HCT116 (cell line): Measurements from ENCODE around the gene DGKZ. TPM values are rescaled to one million over a fixed set of nuclear protein-coding genes. Genes with fewer than 3 reads are reported as not detected.
A peak's percentile ranks its signal among the peaks of the same experiment; 100 is the strongest.

Source experiments
- ATAC-seq: fragments of 200-7000 bp; cut with Tn5 transposase; 2 replicates; pipeline ENCODE4 v1.9.1; 2020; ENCODE audit warnings: mild to moderate bottlenecking, moderate library complexity
- BruUV-seq: library from RNA; stranded (reverse); fragments of 400-500 nt; replicated peaks from 2 replicates; lab custom pipeline; 2021; lab: Mats Ljungman, UMichigan
- CTCF ChIA-PET: fragments of 300-600 bp; sonication (Branson Sonifier 250); formaldehyde crosslinking; loops from one replicate; lab custom pipeline; 2021; ENCODE audit warnings: antibody characterized with exemption; lab: Charles Lee
- POLR2A ChIA-PET: fragments of 300-600, 350-600 bp; sonication (Branson Sonifier 250); formaldehyde crosslinking; loops from one replicate; lab custom pipeline; 2021; ENCODE audit warnings: antibody characterized with exemption; lab: Charles Lee
- RAD21 ChIA-PET, 2 experiments: fragments of 300-600 bp; sonication (Branson Sonifier 250); formaldehyde crosslinking; loops; one replicate each; lab custom pipeline; 2023; ENCODE audit warnings: low total read pairs in 2 of 2; ENCODE audit not compliant: uncharacterized antibody in 2 of 2, unreplicated experiment in 2 of 2, low non-redundant PET in 1 of 2; lab: Charles Lee
- DNase-seq: peaks from one replicate; pipeline ENCODE4 v3.0.0-alpha.2; 2010; ENCODE audit warnings: low read depth, low spot score
- H2AFZ ChIP-seq: fragments of 200-600 bp; shearing (Covaris generic), sonication (generic); 2 replicates; pipeline ENCODE4 v1.6.1; 2017; ENCODE audit warnings: low read depth, mixed run types, mixed read lengths, antibody characterized with exemption, low read length; ENCODE audit not compliant: poor library complexity, severe bottlenecking
- H3K27ac ChIP-seq: 2 replicates; pipeline ENCODE4 v1.5.1; 2012; ENCODE audit warnings: low read depth, low read length
- H3K27me3 ChIP-seq: fragments of 200-600 bp; sonication (generic); 2 replicates; pipeline ENCODE4 v1.6.1; 2016; ENCODE audit warnings: mixed run types, low read length, mixed read lengths; ENCODE audit not compliant: insufficient read depth
- H3K36me3 ChIP-seq, 2 experiments: fragments of 200-500 bp in 1 of 2; fragments of 200-600 bp in 1 of 2; sonication (Bioruptor generic) in 1 of 2; sonication (generic) in 1 of 2; 2 replicates each; pipeline versions ENCODE4 v1.5.1 to v1.6.1; 2014 to 2016; ENCODE audit warnings: low read length in 2 of 2, inconsistent platforms in 1 of 2, mixed read lengths in 1 of 2, mixed run types in 1 of 2; ENCODE audit not compliant: insufficient read depth in 2 of 2, control insufficient read depth in 1 of 2
- H3K4me1 ChIP-seq, 2 experiments: fragments of 200-600 bp in 1 of 2; sonication (generic) in 1 of 2; 2 replicates each; pipeline versions ENCODE4 v1.5.1 to v1.6.1; 2012 to 2017; ENCODE audit warnings: low read length in 2 of 2, inconsistent platforms in 1 of 2, mild to moderate bottlenecking in 1 of 2, mixed read lengths in 1 of 2, mixed run types in 1 of 2, moderate library complexity in 1 of 2; ENCODE audit not compliant: insufficient read depth in 2 of 2, control insufficient read depth in 1 of 2
- H3K4me2 ChIP-seq: fragments of 200-600 bp; sonication (generic); 2 replicates; pipeline ENCODE4 v1.6.1; 2017; ENCODE audit warnings: mixed run types, low read length, mixed read lengths
- H3K4me3 ChIP-seq, 2 experiments: fragments of 200-600 bp in 1 of 2; sonication (generic) in 1 of 2; replicated peaks in 1 of 2; 2 replicates each; pipeline ENCODE4 v1.5.1; 2011 to 2016; ENCODE audit warnings: low read length in 2 of 2, control low read depth in 1 of 2, low read depth in 1 of 2, mild to moderate bottlenecking in 1 of 2, mixed read lengths in 1 of 2, mixed run types in 1 of 2
- H3K79me2 ChIP-seq: fragments of 200-600 bp; sonication (generic); 2 replicates; pipeline ENCODE4 v1.6.1; 2017; ENCODE audit warnings: mild to moderate bottlenecking, mixed run types, low read length, moderate library complexity, mixed read lengths; ENCODE audit not compliant: insufficient read depth
- H3K9ac ChIP-seq: fragments of 200-600 bp; sonication (generic); 2 replicates; pipeline ENCODE4 v1.6.1; 2016; ENCODE audit warnings: low read length, mixed read lengths
- H3K9me2 ChIP-seq: fragments of 200-600 bp; sonication (generic), shearing (Covaris generic); 2 replicates; pipeline ENCODE4 v1.6.1; 2017; ENCODE audit warnings: mixed run types, mild to moderate bottlenecking, moderate library complexity; ENCODE audit not compliant: insufficient read depth
- H3K9me3 ChIP-seq, 2 experiments: fragments of 200-500 bp in 1 of 2; fragments of 200-600 bp in 1 of 2; sonication (Bioruptor generic) in 1 of 2; sonication (generic) in 1 of 2; 2 replicates each; pipeline ENCODE4 v1.6.1; 2014 to 2017; ENCODE audit warnings: low read length in 2 of 2, mixed read lengths in 2 of 2, inconsistent platforms in 1 of 2, low read depth in 1 of 2, mild to moderate bottlenecking in 1 of 2, mixed run types in 1 of 2, moderate library complexity in 1 of 2; ENCODE audit not compliant: control insufficient read depth in 1 of 2, insufficient read depth in 1 of 2
- H4K20me1 ChIP-seq: fragments of 200-600 bp; sonication (generic), shearing (Covaris generic); 2 replicates; pipeline ENCODE4 v1.6.1; 2017; ENCODE audit warnings: mixed run types, mild to moderate bottlenecking, moderate library complexity; ENCODE audit not compliant: insufficient read depth
- ATF3 ChIP-seq: IDR thresholded peaks from 2 replicates; pipeline ENCODE4 v1.6.1; 2012
- EGR1 ChIP-seq: IDR thresholded peaks from 2 replicates; pipeline ENCODE4 v1.6.1; 2012; ENCODE audit warnings: low read depth
- ELF1 ChIP-seq: IDR thresholded peaks from 2 replicates; pipeline ENCODE4 v1.6.1; 2012; ENCODE audit warnings: low read depth, borderline replicate concordance
- JUND ChIP-seq: IDR thresholded peaks from 2 replicates; pipeline ENCODE4 v1.6.1; 2012
- MAX ChIP-seq: IDR thresholded peaks from 2 replicates; pipeline ENCODE4 v1.6.1; 2012
- POLR2A ChIP-seq: IDR thresholded peaks from 2 replicates; pipeline ENCODE4 v1.7.0; 2011; ENCODE audit warnings: borderline replicate concordance; ENCODE audit not compliant: insufficient read depth, insufficient read length; ENCODE audit errors: extremely low read depth
- RAD21 ChIP-seq: IDR thresholded peaks from 2 replicates; pipeline ENCODE4 v1.6.1; 2012; ENCODE audit warnings: low read depth, mild to moderate bottlenecking
- REST ChIP-seq: IDR thresholded peaks from 2 replicates; pipeline ENCODE4 v1.6.1; 2012; ENCODE audit warnings: low read depth
- ZNF274 ChIP-seq: fragments of 200-500 bp; sonication (Bioruptor generic); IDR thresholded peaks from 2 replicates; pipeline ENCODE4 v1.6.1; 2014; ENCODE audit warnings: mild to moderate bottlenecking, low read depth, low read length, inconsistent platforms
- intact Hi-C: fragments of 100-400 bp; cut with micrococcal nuclease; formaldehyde crosslinking; loops from 2 replicates; pipeline ENCODE4 v1.10.0; 2022
- total RNA-seq: library from RNA; stranded (reverse); gene quantifications from one replicate; pipeline ENCODE4 v1.2.1, GENCODE V29; 2021; ENCODE audit not compliant: unreplicated experiment
- TF ChIP-seq, protein P1 (sequence below), 3 experiments: fragments of 200-600 bp in 1 of 3; sonication (generic) in 1 of 3; IDR thresholded peaks in 2 of 3; conservative IDR thresholded peaks in 1 of 3; 2 replicates each; pipeline ENCODE4 v1.5.1; 2012 to 2017; ENCODE audit warnings: low read depth in 2 of 3, low read length in 2 of 3, antibody characterized with exemption in 1 of 3, borderline replicate concordance in 1 of 3, control low read depth in 1 of 3, mild to moderate bottlenecking in 1 of 3, mixed read lengths in 1 of 3, mixed run types in 1 of 3, moderate library complexity in 1 of 3; ENCODE audit not compliant: insufficient read depth in 1 of 3

Gene DGKZ
- total RNA-seq, 1 experiment from 2014 or later = 70.2 TPM

DNA sequence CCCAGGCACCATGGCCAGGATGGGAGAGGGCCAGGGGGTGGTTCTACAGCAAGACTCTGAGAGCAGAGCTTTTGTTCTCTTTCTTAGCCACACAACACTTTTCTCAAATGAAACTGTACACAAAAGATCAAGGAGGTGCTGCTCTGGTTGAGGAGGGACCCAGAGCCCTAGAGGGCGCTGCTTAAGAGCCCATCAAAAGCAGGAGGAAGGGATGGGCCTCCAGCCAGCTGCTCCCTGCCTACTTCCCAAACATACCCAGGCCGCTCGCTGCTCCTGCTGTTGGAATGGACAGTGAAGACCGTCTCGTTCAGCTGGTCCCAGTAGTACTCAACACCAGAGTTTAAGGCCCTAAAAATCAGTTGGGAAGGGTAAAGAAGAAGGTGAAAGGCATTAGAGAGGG is 62.8 kb downstream of the DGKZ start:
- BruUV-seq = no TSS peak

More for the DNA sequence above, 62.8 kb downstream of the DGKZ start:
- Histone ChIP-seq H4K20me1 (no peaks in the 10 kb centered on the region), H3K9me3 (no peaks in the 10 kb centered on the region), H3K79me2 (no peaks in the 10 kb centered on the region), H3K9ac (no peak overlapping the region), H3K27ac (no peak overlapping the region), H3K27me3 (no peaks in the 10 kb centered on the region), H3K4me1 (no peaks in the 10 kb centered on the region), H3K9me2 (no peaks in the 10 kb centered on the region)
- no peak for DNase-seq
- ChIA-PET RAD21 (no interaction called here), CTCF (interaction anchor here (1.2 to 1.8 kb wide), 4 partner anchors 9 to 119 kb away, joined by 4 to 6 read pairs (median 4); no protein-coding TSS in a partner anchor), POLR2A (no interaction called here)
- intact Hi-C loops = no loop called here
- ATAC-seq = peak; percentile 80
- no peak for TF ChIP-seq ATF3
- TF ChIP-seq RAD21 = peak; percentile 46
- TF ChIP-seq, protein P1, sequence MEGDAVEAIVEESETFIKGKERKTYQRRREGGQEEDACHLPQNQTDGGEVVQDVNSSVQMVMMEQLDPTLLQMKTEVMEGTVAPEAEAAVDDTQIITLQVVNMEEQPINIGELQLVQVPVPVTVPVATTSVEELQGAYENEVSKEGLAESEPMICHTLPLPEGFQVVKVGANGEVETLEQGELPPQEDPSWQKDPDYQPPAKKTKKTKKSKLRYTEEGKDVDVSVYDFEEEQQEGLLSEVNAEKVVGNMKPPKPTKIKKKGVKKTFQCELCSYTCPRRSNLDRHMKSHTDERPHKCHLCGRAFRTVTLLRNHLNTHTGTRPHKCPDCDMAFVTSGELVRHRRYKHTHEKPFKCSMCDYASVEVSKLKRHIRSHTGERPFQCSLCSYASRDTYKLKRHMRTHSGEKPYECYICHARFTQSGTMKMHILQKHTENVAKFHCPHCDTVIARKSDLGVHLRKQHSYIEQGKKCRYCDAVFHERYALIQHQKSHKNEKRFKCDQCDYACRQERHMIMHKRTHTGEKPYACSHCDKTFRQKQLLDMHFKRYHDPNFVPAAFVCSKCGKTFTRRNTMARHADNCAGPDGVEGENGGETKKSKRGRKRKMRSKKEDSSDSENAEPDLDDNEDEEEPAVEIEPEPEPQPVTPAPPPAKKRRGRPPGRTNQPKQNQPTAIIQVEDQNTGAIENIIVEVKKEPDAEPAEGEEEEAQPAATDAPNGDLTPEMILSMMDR (IDR thresholded peaks at IDR 0.05 in 2 of 3, conservative IDR thresholded peaks at IDR 0.05 in 1 of 3; ENCODE audit: borderline replicate concordance in 1 of 3, insufficient read depth in 1 of 3, low read depth in 2 of 3, low read length in 2 of 3) = peak; percentile 16 to 41 (median 23); a peak in 3 of 6 replicates
- no peak for TF ChIP-seq REST
- no peak for TF ChIP-seq MAX
- TF ChIP-seq ZNF274 = no peak
- TF ChIP-seq JUND = no peak
- no peak for TF ChIP-seq EGR1
- TF ChIP-seq POLR2A = no peak
- no peak for TF ChIP-seq ELF1
- TF ChIP-seq, all 23 proteins: peak for 2
- no peak overlapping the region for H3K4me2 ChIP-seq
- H2AFZ ChIP-seq = no peak overlapping the region
- no peak overlapping the region for H3K4me3 ChIP-seq
- peaks cover 0 to 4% of the 10 kb centered on the region in 2 experiments; a peak in 2 of 4 replicates for H3K36me3 ChIP-seq
